DMS53 treated with DMSO at 0.1 percent for 48 hours (cell line): Measurements from ENCODE around the gene ABHD16A.

ENCODE experiments used
- DNase-seq: peaks from one replicate; lab custom pipeline; 2025; ENCODE audit not compliant: unreplicated experiment; lab: John Stamatoyannopoulos, UW

ABHD16A gene

DNA sequence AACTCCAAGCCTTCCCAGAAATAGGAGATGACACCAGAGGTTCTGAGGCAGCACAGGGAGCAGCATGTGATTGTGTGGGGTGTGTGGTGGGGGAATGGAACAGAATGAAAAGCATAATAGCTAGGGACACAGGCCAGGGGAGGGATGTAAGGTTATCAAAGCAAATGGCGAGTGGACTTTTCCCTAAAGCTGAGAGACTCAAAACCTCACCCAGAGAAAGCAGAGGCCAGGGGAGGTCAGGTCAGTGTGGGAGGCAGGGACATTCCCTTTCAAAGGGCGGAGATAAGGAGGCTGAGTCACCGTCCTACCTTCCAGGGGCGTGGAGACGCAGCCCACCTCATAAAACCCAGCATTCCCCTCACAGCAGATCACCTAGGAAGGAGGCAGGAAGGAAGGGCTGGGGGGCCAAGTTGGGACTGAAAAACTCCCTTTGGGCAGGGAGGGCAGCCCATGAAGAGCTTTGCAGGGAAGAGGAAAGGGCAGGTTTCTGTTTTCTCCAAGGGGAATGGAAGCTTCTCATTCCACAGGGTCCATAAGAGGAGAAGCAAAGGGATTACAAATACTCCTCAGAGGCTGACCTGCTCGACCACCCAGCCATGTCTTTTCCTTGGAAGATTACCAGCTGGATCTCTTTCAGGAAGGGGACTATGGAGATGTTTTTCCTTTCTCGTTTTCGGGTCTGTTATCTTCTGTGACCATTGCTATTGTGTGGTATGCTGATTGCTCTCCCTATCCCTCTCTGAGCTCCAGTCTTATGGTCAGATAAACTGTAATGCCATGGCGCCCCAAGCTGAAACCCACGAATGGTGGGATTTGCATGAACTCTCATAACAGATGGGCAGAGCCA, 12.7 kb downstream of the ABHD16A start:
- no peak for DNase-seq

DNA sequence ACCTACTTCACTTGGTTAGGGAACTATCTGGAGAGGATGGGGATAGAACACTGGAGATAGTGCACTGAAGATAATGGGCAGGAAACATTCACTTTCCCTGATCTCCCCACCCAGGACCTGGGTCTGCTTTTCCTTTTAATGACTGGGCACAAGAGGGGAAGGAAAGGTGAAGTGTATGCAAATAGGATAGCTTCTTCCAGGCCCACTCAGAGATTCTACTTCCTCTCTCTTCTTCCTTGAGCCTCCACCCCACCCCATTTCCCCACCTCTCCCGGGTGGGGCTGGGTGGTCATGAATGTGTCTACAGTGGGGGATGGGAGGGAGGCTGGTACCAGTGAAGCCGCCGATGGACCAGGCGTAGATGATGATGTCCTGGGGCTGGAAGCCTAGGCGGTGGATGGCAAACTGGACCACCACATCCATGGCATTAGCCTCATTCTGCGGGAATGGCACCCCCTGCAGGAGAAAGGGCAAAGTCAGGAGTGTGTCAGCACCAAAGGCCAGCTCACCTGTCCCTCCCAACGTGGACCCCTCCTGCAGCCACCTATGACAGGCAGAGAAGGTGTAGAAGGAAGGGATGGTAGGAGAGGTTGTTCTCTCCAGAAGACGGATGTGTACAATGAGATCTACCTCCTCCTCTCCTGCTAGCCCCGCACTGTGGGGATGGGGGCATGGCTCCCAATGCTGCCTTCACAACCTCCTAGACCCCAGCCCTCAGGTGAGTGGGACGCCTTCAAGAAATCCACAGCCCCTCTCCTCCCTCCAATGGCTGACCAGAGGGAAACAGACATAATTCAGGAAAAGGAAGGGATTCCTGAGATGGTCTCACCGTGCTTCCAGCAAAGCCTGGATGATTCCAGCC, 13.6 kb downstream of the ABHD16A start:
- DNase-seq: no peak

DNA sequence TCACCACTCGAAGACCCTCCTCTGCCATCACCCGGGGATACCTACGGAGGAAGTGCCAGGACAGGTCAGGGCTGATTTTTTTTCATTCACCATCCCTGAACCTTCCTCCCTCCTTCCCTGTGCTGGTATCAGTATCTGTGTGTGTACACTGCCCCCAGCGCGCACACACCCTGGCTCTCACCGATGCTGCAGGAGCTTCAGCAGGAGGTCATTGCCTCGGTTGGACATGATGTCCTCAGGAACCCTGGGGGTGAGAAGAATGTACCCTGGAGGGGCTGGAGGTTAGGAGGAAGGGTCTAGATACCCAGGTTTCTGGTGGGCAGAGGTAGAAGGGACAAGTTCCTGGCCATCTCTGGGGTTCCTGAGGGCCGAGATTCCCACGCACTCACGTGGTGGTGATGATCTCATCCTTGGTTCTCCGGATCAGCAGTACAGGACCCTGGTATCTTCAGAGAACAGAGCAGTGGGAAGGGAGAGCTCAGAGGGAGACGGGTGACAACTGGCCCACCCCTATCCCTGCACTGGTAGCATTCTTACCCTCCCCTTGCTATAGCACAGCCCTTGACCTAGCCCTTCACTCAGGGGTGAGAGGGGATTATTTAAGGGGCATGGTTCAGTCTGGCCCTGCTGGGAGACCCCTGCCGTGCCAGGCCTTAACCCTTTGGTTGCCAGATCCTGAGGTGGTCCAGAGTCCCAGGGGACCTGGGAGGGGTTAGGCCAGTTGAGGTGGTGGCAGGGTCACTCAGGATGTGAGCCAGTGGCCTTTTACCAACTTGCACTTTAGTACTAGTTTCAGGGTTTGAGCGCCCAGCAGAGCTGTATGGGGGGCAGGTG, 15.0 kb downstream of the ABHD16A start:
- no peak for DNase-seq

DNA sequence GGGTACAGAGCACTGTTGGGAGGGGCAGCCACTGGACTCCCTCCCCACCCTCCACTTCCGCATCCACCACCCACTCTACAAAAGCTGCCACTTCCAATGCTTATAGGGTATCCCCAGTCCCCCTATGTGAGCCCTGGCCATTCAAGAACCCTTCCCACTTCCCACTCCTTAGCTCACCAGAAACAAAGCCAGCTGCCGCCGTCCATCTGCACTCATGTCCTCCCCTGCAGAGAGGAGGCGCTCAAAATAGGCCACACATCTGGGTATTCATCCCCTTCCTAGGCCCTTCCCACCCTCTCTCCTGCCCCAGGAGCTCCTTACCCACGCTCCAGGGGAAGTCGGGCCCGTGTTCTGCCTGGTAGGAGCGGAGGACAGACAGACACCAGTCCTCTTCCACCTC, 15.8 kb downstream of the ABHD16A start:
- no peak for DNase-seq

DNA sequence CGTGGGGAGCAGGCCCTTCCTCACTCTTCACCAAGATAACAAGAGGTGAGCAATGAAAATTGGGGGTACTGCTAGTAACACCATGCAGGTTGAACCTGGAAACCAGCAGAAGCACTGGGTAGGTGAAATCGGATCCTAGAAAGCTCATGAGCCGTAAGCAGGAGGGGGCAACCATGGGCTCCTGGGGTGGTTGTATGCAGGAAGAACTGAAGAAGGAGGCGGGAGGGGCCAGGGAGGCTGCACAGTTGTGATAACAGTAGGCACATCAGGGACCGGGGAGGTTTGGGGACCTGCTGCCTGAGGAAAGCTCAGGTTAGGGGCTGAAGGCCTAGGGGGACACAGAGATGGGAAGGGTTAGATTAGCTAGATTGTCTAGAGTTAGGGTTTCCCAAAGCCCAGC, 16.6 kb downstream of the ABHD16A start:
- DNase-seq: no peak

DNA sequence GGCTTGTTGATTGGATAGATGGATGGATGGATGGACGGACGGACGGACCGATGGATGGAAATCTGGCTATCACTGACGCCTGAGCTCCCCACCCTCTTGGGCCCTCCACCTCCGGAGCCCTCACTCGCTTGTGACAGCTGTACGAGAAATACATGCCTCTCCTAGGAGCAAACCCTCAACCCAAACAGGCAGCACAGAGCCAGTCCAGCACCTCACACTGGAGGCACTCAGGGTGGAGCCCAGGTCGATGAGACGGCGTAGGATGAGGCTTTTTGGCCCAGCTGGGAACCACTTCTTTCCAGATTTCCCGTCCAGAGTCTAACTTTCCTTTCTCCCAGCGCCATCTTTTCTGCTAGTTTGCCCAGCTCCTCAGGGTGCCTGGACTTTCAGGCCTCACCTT, 19.5 kb downstream of the ABHD16A start:
- peak; percentile 8 for DNase-seq

DNA sequence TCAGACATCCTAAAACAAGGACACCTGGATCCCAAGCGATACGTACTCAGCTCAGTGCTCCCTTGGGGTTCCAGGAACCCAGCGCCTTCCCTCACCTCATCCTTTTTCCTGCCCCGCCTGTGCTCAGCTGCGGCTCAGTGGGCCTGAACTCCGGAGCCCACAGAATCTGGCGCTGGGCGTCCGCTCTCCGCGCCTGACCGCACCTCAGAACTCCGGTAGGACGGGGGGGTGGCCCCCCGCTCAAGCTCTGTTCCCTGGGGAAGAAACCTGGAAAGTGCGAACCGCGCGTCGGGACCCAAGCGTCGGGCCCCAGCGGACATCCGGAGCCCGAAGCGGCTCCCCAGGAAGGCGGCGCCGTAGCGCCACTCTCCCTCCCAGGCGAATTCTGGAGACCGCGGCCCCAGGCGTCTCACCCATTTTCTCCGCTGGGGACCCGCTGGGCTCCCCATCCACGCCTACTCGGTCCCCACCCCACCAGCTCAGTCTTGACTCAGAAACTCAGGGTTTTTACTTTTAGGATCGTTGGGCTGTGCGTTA, 21.9 kb downstream of the ABHD16A start:
- peak; percentile 29 for DNase-seq

DNA sequence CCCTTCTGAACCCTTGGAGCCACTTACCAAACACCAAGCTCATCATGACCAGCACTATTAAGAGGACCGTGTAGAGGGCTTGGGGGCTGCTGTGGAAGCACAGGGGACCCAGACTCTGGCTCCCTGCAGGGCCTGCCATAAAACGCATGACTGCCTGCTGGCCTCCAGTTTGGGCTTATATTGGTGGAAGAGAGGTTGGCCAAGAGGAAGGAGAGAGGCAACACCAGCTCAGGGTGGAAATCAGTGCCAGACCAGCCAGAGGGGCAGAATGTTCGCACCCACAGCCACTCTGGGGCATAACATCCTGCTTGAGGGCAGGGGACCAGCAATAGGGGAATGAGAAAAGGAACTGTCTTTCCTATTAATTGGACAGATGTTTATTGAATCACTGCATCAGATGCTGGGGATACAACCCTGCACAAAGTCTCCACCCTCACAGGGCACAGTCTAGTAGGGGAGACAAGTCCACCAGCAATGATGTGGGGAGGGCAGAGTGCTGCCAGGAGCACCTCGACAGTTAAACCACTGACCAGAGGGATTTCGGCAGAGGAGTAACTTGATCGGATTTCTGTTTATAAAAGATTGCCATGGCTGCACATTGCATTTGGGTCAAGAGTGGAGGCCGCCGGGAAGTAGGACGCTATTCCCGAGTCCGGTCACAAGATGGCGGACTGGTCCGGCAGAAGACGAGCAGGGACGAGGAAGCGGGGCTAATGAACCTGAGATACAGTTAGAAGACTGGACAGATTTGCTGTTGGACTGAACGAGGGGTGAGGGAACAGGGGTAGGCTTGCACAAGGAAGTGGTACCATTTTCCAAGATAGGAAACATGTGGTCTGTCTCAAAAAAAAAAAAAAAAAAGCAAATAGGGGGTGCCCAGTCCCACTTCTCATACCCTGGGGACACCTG, 22.6 kb downstream of the ABHD16A start, which contains the start of gene LY6G5C:
TSS of gene LY6G5C (minus strand) at position 842 of the 909 bp plus-strand sequence. CDS start at position 148, 694 bp downstream.
- DNase-seq: peak; percentile 92

DNA sequence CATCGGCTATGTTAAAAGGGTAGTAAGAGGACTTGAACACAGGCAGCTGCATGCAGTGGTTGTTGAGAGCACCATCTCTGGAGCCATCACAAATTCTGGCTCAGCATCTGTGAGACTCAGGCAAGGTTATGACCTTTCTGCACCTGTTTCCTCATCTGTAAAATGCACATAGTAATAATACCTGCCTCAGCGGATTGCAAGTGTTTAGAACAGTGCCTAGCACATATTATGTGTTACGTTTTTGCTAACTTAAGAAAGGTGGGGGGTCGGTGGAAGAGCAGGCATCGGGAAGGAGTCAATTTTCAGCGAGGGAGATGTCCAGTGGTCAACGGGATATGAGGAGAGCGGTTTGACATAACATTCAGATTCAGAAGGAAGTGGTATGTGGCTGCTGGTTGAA, 25.2 kb downstream of the ABHD16A start:
- no peak for DNase-seq

DNA sequence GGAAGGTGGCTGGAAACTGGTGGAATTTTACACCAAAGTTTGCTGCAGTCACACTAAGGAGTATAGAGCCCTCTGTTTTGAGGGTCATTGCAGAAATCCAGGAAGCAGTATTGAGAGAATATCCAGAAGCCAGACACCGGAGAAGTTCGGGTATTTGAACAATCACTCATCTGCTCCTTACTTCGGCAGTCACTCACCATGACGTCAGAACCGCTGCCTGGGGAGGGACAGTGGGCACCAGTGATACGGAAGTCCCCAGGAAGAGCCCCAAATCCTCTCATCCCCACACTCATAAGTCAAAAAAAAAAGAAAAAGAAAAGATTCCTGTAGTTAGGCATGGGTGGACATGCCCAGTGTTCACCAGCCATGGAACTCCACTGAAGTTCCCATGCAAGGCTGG, 26.2 kb downstream of the ABHD16A start:
- no peak for DNase-seq

DNA sequence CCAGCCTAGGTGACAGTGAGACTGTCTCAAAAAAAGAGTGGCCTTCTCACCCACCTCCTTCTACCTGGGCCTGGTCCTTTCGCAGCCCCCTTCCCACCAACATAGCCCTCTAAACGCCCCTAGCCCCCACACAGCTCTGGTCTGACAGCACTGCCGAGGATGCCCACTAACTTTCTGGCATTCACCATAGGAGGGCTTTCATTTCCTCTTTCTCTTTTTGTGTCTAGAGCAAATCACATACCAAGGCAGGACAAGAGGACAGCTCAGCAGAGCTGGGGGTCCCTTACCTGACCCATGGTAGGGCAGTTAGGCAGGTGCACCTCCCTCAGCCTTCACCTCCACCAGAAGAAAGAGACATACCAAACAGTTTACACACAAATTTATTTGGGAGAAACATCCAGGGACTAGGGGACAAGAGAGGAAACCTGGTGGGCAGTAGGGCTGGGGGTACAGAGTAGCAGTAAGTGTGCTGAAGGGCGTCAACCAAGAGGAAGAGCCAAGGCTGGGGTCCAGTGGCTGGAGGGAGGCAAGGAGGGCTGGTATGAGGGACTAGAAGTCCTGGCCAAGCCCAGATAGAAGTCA, 26.7 kb downstream of the ABHD16A start:
- DNase-seq: no peak

DNA sequence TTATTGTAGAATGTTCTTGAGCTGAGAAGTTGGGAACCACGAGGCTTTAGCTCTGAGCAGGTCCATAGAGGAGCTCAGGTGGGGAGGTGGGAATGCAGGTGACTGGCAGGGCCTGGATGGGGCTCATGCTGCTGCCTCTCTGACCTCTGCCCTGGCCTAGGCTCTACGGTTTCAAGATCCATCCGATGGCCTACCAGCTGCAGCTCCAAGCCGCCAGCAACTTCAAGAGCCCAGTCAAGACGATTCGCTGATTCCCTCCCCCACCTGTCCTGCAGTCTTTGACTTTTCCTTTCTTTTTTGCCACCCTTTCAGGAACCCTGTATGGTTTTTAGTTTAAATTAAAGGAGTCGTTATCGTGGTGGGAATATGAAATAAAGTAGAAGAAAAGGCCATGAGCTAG, 33.4 kb downstream of the ABHD16A start, which contains the start of gene LY6G5B:
TSS of gene LY6G5B (plus strand) at position 301 of the 400 bp plus-strand sequence. CDS start 975 bp downstream, outside the sequence.
- no peak for DNase-seq

DNA sequence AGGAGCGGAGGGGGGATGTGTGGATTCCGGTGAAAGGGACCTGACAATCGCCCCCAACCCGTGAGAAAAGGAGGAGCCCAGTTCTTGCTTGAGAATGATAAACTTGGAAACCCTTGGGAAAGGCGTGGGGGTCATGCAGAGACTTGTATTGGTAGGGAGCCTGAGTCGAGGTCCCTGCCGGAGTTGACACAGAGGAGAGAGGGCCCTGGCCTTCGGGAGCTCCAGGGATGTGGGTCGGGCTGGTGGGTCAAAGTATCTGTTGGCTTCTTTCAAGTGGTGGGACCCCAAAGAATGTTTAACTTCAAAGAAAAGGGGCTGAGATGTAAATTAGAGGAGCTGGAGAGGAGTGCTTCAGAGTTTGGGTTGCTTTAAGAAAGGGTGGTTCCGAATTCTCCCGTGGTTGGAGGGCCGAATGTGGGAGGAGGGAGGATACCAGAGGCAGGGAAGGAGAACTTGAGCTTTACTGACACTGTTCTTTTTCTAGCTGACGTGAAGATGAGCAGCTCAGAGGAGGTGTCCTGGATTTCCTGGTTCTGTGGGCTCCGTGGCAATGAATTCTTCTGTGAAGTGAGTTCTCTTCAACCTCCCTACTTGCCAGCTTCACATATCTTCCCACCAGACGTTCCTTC, 36.7 kb downstream of the ABHD16A start:
- no peak for DNase-seq

DNA sequence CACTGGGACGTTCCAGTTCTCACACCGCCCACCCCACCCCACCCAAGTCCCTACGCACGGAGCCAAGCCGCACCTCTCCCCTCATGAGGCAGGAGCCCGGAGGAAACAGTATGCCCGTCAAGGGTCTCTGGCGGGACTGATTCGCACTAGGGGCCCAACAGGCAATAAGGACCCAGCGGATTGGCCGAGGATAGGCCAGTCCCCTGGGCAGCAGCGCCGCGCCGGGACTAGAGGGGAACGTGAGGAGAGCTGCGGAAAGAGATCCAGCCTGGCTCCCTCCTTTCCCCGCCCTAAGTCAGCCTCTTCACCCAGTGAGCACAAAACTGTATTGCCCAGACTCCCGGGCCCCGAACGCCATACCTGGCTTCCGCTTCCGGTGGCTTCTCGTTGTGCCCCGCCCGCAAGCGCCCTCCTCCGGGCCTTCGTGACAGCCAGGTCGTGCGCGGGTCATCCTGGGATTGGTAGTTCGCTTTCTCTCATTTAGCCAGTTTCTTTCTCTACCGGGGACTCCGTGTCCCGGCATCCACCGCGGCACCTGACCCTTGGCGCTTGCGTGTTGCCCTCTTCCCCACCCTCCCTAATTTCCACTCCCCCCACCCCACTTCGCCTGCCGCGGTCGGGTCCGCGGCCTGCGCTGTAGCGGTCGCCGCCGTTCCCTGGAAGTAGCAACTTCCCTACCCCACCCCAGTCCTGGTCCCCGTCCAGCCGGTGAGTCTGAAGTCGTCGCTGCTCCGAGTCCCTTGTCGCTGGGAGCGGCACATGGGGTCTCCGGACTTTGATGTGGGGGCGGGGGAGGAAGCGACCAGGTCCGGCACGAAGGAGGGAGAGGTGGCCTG, 37.4 kb downstream of the ABHD16A start, which contains the start of gene CSNK2B:
TSS of gene CSNK2B (plus strand) at position 580 of the 836 bp plus-strand sequence. CDS start 752 bp downstream, outside the sequence.
- peak; percentile 96 for DNase-seq

DNA sequence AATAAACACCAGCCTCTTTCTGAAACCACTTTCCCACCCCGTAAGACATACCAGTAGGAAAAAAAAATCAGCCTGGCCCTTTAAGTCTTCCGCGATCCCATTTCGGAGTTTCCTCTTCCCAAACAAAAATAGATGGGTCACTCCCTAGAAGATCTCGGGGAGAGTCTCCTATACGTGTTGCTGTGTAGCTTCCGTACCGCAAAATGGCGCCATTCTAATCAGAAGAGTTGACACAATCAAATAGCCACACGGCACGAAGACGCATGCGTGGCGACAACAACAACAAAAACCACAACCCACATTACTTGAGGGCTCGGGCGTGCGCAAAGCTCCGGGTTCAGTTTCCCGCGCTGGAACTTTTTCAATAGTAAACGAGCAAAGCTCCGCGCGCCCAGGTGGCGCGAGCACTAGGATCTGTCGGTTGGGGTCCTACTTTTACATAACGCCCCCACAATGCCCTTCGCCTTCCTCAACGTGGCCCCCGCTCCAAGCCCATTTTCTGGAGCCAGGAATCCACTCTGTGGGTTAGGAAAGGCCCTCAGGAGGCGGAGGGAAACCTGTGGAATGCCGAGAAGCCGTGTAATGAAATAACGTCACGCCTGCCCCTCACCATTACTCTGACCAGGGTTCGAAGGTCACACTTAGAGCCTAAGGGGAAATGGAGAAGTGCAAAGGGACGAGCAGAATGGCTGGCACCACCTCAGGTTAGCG, 38.2 kb downstream of the ABHD16A start, which contains the start of gene GPANK1:
TSS of gene GPANK1 (minus strand) at position 208 of the 711 bp plus-strand sequence. CDS start 519 bp downstream, outside the sequence.
- DNase-seq: peak; percentile 90

DNA sequence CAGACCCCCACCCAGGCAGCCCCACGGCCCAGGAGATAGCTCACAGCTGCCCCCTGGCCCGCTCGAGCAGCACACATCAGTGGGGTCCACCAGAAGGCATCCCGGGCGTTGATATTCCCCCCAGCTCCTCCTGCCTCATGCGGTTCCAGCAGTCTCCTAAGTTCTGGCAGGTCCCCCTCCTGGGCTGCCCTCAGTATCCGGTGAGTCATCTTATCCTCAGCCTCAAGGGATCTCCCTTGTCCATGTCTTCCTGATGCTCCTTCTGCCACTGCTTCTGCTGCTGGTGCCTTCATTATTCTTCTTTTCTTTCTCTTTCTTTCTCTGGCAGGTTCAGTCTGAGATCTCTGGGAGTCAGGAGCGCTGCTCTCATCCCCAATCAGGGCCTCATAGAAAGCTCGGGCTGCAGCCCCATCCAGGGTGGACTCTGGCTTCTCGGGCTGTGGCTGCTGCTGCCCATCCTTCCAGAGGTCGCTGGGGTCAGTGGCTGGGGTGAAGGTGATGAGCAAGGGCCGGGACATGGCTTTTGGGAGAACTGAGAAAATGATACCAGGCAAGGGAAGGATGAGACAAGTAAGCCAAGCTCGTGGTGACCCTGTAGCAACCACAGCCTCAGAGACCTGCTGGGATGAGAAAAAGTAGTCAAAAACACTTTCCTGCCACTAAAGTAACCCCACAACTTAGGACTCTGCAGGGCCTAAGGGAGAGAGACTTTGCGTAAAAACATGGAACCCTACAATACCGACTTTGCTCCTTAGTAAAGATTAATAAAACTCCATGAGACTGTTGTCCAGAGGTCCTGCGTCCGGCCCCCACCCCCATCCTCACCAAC, 38.9 kb downstream of the ABHD16A start:
- DNase-seq: no peak
